ENCODE data around the gene PLCD1. TPM values are rescaled to one million over a fixed set of nuclear protein-coding genes. Genes with fewer than 3 reads are reported as not detected.

PLCD1 gene
- total and polyA plus RNA-seq, 8 donors, result 33.3 to 54.3 (median 44.6) TPM

GRCh38 chr3:38002940-38003339 lies 26.5 kb downstream of the PLCD1 start:
- TF ChIP-seq, protein P1, sequence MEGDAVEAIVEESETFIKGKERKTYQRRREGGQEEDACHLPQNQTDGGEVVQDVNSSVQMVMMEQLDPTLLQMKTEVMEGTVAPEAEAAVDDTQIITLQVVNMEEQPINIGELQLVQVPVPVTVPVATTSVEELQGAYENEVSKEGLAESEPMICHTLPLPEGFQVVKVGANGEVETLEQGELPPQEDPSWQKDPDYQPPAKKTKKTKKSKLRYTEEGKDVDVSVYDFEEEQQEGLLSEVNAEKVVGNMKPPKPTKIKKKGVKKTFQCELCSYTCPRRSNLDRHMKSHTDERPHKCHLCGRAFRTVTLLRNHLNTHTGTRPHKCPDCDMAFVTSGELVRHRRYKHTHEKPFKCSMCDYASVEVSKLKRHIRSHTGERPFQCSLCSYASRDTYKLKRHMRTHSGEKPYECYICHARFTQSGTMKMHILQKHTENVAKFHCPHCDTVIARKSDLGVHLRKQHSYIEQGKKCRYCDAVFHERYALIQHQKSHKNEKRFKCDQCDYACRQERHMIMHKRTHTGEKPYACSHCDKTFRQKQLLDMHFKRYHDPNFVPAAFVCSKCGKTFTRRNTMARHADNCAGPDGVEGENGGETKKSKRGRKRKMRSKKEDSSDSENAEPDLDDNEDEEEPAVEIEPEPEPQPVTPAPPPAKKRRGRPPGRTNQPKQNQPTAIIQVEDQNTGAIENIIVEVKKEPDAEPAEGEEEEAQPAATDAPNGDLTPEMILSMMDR (IDR thresholded peaks at IDR 0.05), result no peak
- Histone ChIP-seq H3K27ac (no peak overlapping the region), H3K36me3 (peaks cover 0 to 58% of the 10 kb centered on the region in 2 donors), H3K4me1 (peaks cover 13 to 33% of the 10 kb centered on the region in 2 donors), H3K4me3 (no peak overlapping the region), H3K27me3 (no peaks in the 10 kb centered on the region), H3K9me3 (no peaks in the 10 kb centered on the region)
- intact Hi-C loops (cut with DNase I), result no loop called here
- DNase-seq (peak in 1 of 4 donors; percentile 31), ATAC-seq (no peak)

- TF ChIP-seq, protein P1 (IDR thresholded peaks at IDR 0.05), result no peak
- peak in 1 of 4 donors; percentile 26 for DNase-seq
- Histone ChIP-seq H3K27me3 (no peaks in the 10 kb centered on the region), H3K27ac (no peak overlapping the region), H3K4me3 (no peak overlapping the region), H3K36me3 (peaks cover 0 to 58% of the 10 kb centered on the region in 2 donors), H3K4me1 (peaks cover 13 to 39% of the 10 kb centered on the region in 2 donors), H3K9me3 (no peaks in the 10 kb centered on the region)
- ATAC-seq, result no peak
- intact Hi-C loops (cut with DNase I), result no loop called here
Measured at GRCh38 chr3:38002291-38002876, 27.1 kb downstream of the PLCD1 start.

GRCh38 chr3:38001456-38002081 lies 27.9 kb downstream of the PLCD1 start:
- Histone ChIP-seq H3K4me1 (peaks cover 13 to 47% of the 10 kb centered on the region in 2 donors), H3K27ac (no peak overlapping the region), H3K9me3 (no peaks in the 10 kb centered on the region), H3K4me3 (no peak overlapping the region), H3K27me3 (no peaks in the 10 kb centered on the region), H3K36me3 (peaks cover 0 to 53% of the 10 kb centered on the region in 2 donors)
- TF ChIP-seq, protein P1 (IDR thresholded peaks at IDR 0.05), result no peak
- DNase-seq (peak in 1 of 4 donors; percentile 32), ATAC-seq (no peak)
- intact Hi-C loops (cut with DNase I), result no loop called here

DNA sequence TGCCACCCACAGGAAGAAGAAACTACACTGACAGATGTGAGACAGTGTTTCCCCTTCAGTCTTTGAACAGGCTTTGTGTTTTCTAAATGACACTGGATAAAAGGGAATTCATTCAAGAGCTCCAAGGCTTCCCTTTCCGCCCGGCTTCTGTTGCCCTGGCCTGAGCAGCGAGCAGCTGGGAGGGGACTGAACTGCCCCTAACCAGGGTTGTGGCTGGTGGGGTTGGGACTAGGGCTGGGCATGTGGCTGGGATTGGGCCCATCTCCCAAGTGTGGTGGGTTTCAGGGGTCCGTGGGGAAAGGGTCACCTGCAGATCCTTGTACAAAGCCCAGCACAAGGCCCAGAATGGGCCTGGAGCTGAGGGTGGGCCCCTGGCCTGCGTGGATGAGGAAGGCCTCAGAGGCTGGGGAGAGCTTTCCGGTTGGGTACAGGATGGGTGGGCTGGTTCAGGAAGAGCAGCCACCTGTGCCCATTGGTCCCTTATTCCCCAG lies 28.4 kb downstream of the PLCD1 start:
- Histone ChIP-seq H3K36me3 (peaks cover 0 to 48% of the 10 kb centered on the region in 2 donors), H3K27me3 (no peaks in the 10 kb centered on the region), H3K27ac (no peak overlapping the region), H3K4me1 (peaks cover 13 to 52% of the 10 kb centered on the region in 2 donors), H3K4me3 (no peak overlapping the region), H3K9me3 (no peaks in the 10 kb centered on the region)
- intact Hi-C loops (cut with DNase I), result no loop called here
- ATAC-seq, result no peak
- peak in 1 of 4 donors; percentile 29 for DNase-seq
- TF ChIP-seq, protein P1 (IDR thresholded peaks at IDR 0.05), result no peak

GRCh38 chr3:38000242-38000916 lies 29.1 kb downstream of the PLCD1 start:
- Histone ChIP-seq H3K36me3 (peaks cover 0 to 41% of the 10 kb centered on the region in 2 donors), H3K4me3 (no peak overlapping the region), H3K4me1 (peaks cover 13 to 59% of the 10 kb centered on the region in 2 donors), H3K9me3 (no peaks in the 10 kb centered on the region), H3K27ac (no peak overlapping the region), H3K27me3 (no peaks in the 10 kb centered on the region)
- TF ChIP-seq, protein P1 (IDR thresholded peaks at IDR 0.05), result no peak
- peak in 1 of 4 donors; percentile 28 for DNase-seq
- intact Hi-C loops (cut with DNase I), result no loop called here
- ATAC-seq, result no peak
